Measurements from ENCODE around the gene EBF4. TPM values are rescaled to one million over a fixed set of nuclear protein-coding genes. Genes with fewer than 3 reads are reported as not detected.
A peak's percentile ranks its signal among the peaks of the same experiment; 100 is the strongest.

The EBF4 gene
- total RNA-seq, 1 experiment from 2014 or later = 11.4 TPM

DNA sequence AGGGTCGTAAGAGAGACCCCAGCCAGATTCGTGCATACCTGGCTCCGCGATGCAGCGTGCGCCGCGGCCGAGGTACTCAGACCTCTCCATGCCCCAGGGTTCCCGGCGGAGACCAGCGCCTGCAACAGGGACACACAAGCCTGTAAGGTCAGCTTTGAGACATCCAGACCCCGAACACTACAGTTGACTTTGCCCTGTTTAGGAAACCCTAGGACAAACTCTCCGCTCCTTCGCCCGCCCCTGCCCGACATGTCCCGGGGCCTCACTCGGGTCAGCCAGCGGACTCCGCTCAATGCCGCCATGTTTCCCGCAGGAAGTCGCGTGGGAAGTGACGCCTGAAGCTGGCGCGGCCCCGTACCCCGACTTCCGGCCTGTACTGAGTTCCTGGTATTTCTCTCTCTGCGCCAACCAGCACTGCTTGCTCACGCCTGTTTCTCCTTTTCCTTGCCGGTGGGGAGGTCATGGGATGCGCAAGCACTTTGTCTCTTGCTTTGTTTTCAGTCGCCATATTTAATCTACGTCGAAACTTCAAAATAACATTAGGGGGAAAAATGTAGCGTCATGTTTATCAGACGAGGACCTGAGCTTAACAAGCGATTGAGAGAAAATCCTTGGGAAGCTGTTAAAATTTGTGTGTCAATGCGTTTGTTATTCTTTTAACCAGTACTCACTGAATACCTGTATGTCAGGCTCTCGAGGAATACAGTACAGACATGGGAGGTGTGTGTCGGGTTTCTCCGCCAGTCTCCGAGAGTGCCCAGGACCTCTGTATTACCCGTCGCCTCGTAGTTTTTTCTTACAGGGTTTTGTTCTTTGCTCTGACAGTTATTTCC is 28.5 kb upstream of the EBF4 start, which contains the start of gene IDH3B:
Gene IDH3B, minus strand, starts transcription at position 330 of the 833 bp plus-strand sequence. Its CDS starts 28 bp downstream, at position 302.
- peak; percentile 71 for DNase-seq (ENCODE audit: low read depth, low spot score)
- ChIA-PET POLR2A (interaction anchor here (0.9 to 2.5 kb wide), 2 partner anchors 9 to 12 kb away, joined by 4 to 28 read pairs; partner anchors contain the start of gene NOP56), RAD21 (ENCODE audit: low non-redundant PET in 1 of 2, low total read pairs in 2 of 2, uncharacterized antibody in 2 of 2, unreplicated experiment in 2 of 2) (no interaction called here), CTCF (no interaction called here)
- Histone ChIP-seq H3K9ac (ENCODE audit: low read length) (peak within 1 kb of the TSS; percentile 97), H2AFZ (ENCODE audit: low read depth, low read length, poor library complexity, severe bottlenecking) (no peak within 1 kb of the TSS), H3K4me2 (ENCODE audit: low read length) (peak within 1 kb of the TSS; percentile 92), H3K27ac (ENCODE audit: low read depth, low read length) (peak within 1 kb of the TSS; percentile 63), H3K79me2 (ENCODE audit: insufficient read depth, low read length) (peaks cover 33% of the 10 kb centered on the region), H3K9me2 (ENCODE audit: insufficient read depth) (no peaks in the 10 kb centered on the region), H3K4me1 (ENCODE audit: control insufficient read depth in 1 of 2, insufficient read depth in 2 of 2, low read length in 2 of 2) (peaks cover 5 to 14% of the 10 kb centered on the region in 2 experiments), H3K36me3 (ENCODE audit: control insufficient read depth in 1 of 2, insufficient read depth in 2 of 2, low read length in 2 of 2) (peaks cover 9 to 27% of the 10 kb centered on the region in 2 experiments; a peak in 3 of 4 replicates), H4K20me1 (ENCODE audit: insufficient read depth) (peaks cover 2% of the 10 kb centered on the region; the same call in 1 of the 2 replicates), H3K4me3 (replicated peaks in 1 of 2; ENCODE audit: low read depth in 1 of 2, low read length in 2 of 2) (peak within 1 kb of the TSS; percentile 74 to 100), H3K27me3 (ENCODE audit: insufficient read depth, low read length) (no peaks in the 10 kb centered on the region), H3K9me3 (ENCODE audit: control insufficient read depth in 1 of 2, insufficient read depth in 1 of 2, low read depth in 1 of 2, low read length in 2 of 2) (no peaks in the 10 kb centered on the region)
- ATAC-seq = peak; percentile 88
- intact Hi-C loops (cut with micrococcal nuclease) = no loop called here
- TF ChIP-seq, protein P1, sequence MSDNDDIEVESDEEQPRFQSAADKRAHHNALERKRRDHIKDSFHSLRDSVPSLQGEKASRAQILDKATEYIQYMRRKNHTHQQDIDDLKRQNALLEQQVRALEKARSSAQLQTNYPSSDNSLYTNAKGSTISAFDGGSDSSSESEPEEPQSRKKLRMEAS (IDR thresholded peaks at IDR 0.05) = peak; percentile 85
- peak; percentile 88 for TF ChIP-seq SIN3A (IDR thresholded peaks at IDR 0.05; ENCODE audit: low read depth)
- TF ChIP-seq SRF (IDR thresholded peaks at IDR 0.05; ENCODE audit: low read depth) = peak; percentile 96
- TF ChIP-seq, protein P2, sequence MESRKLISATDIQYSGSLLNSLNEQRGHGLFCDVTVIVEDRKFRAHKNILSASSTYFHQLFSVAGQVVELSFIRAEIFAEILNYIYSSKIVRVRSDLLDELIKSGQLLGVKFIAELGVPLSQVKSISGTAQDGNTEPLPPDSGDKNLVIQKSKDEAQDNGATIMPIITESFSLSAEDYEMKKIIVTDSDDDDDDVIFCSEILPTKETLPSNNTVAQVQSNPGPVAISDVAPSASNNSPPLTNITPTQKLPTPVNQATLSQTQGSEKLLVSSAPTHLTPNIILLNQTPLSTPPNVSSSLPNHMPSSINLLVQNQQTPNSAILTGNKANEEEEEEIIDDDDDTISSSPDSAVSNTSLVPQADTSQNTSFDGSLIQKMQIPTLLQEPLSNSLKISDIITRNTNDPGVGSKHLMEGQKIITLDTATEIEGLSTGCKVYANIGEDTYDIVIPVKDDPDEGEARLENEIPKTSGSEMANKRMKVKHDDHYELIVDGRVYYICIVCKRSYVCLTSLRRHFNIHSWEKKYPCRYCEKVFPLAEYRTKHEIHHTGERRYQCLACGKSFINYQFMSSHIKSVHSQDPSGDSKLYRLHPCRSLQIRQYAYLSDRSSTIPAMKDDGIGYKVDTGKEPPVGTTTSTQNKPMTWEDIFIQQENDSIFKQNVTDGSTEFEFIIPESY (IDR thresholded peaks at IDR 0.05; ENCODE audit: extremely low read depth, insufficient replicate concordance, low read length) = peak; percentile 59
- peak; percentile 97 for TF ChIP-seq YY1 (IDR thresholded peaks at IDR 0.05; ENCODE audit: extremely low read depth, insufficient replicate concordance, low read depth, low read length)
- TF ChIP-seq POLR2A (IDR thresholded peaks at IDR 0.05; ENCODE audit: borderline replicate concordance, extremely low read depth, insufficient read depth, insufficient read length) = peak; percentile 69
- TF ChIP-seq EGR1 (IDR thresholded peaks at IDR 0.05; ENCODE audit: low read depth) = peak; percentile 70
- no peak for TF ChIP-seq EZH2 (IDR thresholded peaks at IDR 0.05)
- no peak for TF ChIP-seq CEBPB (IDR thresholded peaks at IDR 0.05; ENCODE audit: low read depth)
- peak; percentile 24; the same call in 1 of the 2 replicates for TF ChIP-seq ZFX (IDR thresholded peaks at IDR 0.05)
- TF ChIP-seq, protein P3, sequence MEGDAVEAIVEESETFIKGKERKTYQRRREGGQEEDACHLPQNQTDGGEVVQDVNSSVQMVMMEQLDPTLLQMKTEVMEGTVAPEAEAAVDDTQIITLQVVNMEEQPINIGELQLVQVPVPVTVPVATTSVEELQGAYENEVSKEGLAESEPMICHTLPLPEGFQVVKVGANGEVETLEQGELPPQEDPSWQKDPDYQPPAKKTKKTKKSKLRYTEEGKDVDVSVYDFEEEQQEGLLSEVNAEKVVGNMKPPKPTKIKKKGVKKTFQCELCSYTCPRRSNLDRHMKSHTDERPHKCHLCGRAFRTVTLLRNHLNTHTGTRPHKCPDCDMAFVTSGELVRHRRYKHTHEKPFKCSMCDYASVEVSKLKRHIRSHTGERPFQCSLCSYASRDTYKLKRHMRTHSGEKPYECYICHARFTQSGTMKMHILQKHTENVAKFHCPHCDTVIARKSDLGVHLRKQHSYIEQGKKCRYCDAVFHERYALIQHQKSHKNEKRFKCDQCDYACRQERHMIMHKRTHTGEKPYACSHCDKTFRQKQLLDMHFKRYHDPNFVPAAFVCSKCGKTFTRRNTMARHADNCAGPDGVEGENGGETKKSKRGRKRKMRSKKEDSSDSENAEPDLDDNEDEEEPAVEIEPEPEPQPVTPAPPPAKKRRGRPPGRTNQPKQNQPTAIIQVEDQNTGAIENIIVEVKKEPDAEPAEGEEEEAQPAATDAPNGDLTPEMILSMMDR (IDR thresholded peaks at IDR 0.05 in 2 of 3, conservative IDR thresholded peaks at IDR 0.05 in 1 of 3; ENCODE audit: borderline replicate concordance in 1 of 3, insufficient read depth in 1 of 3, low read depth in 2 of 3, low read length in 2 of 3) = no peak
- TF ChIP-seq EZH2phosphoT487 (IDR thresholded peaks at IDR 0.05; ENCODE audit: borderline replicate concordance) = no peak
- peak; percentile 95 for TF ChIP-seq POLR2AphosphoS5 (IDR thresholded peaks at IDR 0.05; ENCODE audit: low read depth, low read length)
- TF ChIP-seq SP1 (IDR thresholded peaks at IDR 0.05; ENCODE audit: low read depth) = peak; percentile 46; the same call in 1 of the 2 replicates
- TF ChIP-seq, protein P4, sequence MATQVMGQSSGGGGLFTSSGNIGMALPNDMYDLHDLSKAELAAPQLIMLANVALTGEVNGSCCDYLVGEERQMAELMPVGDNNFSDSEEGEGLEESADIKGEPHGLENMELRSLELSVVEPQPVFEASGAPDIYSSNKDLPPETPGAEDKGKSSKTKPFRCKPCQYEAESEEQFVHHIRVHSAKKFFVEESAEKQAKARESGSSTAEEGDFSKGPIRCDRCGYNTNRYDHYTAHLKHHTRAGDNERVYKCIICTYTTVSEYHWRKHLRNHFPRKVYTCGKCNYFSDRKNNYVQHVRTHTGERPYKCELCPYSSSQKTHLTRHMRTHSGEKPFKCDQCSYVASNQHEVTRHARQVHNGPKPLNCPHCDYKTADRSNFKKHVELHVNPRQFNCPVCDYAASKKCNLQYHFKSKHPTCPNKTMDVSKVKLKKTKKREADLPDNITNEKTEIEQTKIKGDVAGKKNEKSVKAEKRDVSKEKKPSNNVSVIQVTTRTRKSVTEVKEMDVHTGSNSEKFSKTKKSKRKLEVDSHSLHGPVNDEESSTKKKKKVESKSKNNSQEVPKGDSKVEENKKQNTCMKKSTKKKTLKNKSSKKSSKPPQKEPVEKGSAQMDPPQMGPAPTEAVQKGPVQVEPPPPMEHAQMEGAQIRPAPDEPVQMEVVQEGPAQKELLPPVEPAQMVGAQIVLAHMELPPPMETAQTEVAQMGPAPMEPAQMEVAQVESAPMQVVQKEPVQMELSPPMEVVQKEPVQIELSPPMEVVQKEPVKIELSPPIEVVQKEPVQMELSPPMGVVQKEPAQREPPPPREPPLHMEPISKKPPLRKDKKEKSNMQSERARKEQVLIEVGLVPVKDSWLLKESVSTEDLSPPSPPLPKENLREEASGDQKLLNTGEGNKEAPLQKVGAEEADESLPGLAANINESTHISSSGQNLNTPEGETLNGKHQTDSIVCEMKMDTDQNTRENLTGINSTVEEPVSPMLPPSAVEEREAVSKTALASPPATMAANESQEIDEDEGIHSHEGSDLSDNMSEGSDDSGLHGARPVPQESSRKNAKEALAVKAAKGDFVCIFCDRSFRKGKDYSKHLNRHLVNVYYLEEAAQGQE (IDR thresholded peaks at IDR 0.05; ENCODE audit: low read depth) = no peak
- no peak for TF ChIP-seq ZNF274 (IDR thresholded peaks at IDR 0.05; ENCODE audit: low read depth, low read length)
- peak; percentile 85; the same call in 1 of the 2 replicates for TF ChIP-seq ELF1 (IDR thresholded peaks at IDR 0.05; ENCODE audit: borderline replicate concordance, low read depth)
- TSS peak; percentile 100 for BruUV-seq (replicated peaks)
